ENCODE results near the gene SRP14.

The SRP14 gene

GRCh38 chr15:40067921-40068624, 29.1 kb upstream of the SRP14 start:
- no peak for DNase-seq (ENCODE audit: low read depth in 2 of 2)

GRCh38 chr15:40066589-40066988, 27.6 kb upstream of the SRP14 start:
- DNase-seq (ENCODE audit: low read depth in 2 of 2) = no peak

GRCh38 chr15:40065166-40065565, 26.2 kb upstream of the SRP14 start:
- DNase-seq (ENCODE audit: low read depth in 2 of 2) = no peak

DNA sequence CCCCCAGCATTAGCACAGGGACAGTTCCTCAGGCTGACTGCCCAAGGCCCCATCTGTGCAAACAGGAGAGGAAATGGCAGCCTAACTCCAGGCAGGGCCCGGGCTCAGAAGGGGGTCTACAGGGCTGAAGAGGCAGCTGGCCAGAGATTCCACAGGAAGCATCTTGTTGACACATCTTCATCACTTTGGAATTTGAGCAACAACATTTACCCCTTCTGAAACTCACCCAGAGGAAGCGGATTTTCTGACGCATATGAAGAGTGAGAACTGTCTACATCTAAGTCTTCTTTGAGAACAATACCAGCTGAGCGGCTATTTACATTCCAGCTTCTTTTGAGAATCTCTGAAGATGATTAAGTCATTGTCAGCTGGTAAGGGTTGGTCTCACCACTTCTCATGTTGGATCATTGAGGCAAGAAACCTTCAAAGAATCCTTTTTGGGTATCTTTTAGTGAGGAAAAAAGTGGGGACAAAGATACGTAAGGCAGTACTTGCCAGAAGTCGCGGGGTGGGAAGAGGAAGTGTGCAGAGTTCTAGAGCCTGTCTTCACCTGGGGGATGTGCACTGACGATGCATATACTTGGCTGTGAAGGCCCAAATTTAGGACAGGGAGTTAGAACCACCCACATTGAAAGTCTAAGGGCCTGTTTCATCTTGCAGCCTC, 25.4 kb upstream of the SRP14 start:
- no peak for DNase-seq (ENCODE audit: low read depth in 2 of 2)

- DNase-seq (ENCODE audit: low read depth in 2 of 2) = no peak
These were observed 24.6 kb upstream of the SRP14 start for GRCh38 chr15:40063563-40064011.

DNA sequence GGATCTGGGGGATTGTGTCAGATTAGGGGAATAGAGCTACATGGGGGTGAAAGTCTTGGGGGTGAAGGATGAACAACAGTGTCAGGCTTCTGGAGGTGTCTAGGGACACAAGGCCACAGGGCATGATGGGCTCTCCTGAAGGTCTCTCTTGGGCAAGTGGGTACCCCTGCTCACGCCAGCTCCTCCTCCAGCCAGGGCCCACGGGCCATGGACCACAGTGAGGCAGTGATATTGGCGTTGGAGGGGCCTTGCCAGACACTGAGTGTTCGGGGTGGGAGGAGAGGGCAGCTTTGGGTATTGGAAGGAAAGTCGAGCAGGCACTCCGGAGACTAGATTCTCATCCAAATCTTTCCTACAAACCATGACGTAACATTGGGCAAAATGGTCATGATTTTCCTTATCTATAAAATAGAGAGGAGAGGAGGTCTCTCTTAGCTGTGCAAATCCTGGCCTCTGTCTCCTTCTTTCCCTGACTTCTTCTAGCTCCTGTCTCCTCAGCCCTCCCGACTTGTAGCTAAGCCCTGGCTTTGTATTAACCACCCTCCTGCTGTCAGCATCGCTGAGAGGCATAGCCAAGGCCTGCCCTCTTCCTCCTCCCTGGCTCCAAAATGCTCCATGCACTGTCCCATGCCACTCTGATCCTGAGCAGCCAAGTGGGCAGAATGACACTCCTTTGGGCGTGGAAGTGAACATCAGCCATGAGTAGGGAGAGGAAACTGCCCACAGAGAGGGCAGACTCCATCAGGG, 24.0 kb upstream of the SRP14 start:
- DNase-seq (ENCODE audit: low read depth in 2 of 2) = no peak

- no peak for DNase-seq (ENCODE audit: low read depth in 2 of 2)
These were observed 22.4 kb upstream of the SRP14 start for GRCh38 chr15:40061212-40061901.

GRCh38 chr15:40060236-40060961, 21.4 kb upstream of the SRP14 start:
- DNase-seq (ENCODE audit: low read depth in 2 of 2) = no peak

DNA sequence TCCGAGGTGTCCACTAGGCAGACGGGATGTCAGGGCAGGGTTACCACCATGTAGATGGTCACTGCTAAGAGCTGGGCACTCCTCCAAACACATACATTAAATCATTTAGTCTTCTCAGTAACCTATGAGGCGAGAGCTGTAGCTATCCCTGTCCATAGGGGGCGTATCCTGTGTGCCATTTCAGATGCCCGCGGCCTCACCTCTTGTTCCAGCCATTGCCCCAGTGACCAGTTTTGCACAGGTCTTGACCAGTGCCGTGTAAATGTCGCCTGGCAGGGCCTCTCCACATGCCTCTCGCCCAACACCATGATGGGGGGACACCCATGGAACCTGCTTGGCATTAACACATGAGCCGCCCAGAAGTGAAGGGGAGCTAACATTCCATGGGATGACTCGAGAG, 20.8 kb upstream of the SRP14 start:
- no peak for DNase-seq (ENCODE audit: low read depth in 2 of 2)

DNA sequence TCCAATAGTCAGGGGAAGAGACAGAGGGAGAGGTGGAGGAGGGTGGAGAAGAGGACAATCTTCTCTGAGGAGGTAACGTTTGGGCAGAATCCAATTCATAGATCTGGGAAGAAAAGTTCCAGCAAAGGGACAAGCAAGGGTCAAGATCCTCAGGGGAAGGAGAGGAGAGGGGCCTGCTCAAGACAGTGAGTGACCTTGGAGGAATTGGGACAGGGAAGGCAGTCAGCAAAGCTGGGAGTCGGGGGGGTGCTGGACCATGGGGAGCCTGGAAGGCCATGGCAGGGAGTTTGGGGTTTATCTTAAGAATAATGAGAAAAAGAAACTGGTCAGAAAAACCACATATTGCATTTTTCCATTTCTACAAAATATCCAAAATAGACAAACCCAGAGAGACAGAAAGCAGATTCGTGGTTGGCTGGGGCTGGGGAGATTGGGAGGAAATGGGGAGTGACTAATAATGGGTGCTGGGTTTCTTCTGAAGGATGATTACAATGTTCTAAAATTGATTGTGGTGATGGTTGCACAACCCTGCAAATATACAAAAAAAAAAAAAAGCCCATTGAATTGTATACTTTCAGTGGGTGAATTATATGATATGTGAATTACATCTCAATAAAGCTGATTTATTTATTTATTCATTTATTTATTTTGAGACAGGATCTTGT, 19.6 kb upstream of the SRP14 start:
- DNase-seq (ENCODE audit: low read depth in 2 of 2) = no peak

- DNase-seq (ENCODE audit: low read depth in 2 of 2) = no peak
These were observed 16.8 kb upstream of the SRP14 start for GRCh38 chr15:40055576-40056293.

DNA sequence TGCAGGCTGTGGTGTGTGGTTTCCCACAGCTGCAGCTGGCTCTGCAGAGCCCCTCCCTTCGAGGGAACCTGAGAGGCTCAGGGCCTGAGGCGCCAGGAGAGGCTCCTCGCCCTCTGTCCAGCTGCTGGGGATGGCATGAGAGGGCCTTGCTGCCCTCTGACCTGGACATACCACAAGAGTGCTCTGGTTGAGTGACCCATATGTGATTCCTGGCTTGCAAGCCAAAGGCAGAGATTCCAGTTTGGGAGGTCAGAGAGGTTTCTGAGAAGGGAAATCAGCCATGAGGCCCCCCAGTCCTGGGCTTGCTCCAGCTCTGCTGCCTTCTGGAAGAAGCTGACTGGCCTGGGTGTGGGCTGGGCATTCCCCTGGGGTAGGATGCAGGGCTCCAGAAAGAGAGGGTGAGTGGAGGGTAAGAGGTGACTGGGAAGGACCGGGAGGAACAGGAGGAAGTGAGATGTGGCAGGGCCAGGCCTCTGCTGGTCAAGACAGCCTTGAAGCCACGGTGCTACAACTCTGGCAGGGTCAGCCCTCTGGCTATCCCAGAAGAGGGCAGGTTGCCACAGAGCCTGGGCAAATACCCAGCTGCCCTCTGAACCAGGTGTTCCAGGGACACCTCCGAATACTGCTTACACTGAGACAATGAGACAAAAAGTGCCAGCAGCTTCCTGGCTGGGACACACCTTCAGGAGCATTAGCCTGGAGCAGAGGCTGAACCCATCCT, 16.0 kb upstream of the SRP14 start:
- DNase-seq (ENCODE audit: low read depth in 2 of 2) = no peak

DNA sequence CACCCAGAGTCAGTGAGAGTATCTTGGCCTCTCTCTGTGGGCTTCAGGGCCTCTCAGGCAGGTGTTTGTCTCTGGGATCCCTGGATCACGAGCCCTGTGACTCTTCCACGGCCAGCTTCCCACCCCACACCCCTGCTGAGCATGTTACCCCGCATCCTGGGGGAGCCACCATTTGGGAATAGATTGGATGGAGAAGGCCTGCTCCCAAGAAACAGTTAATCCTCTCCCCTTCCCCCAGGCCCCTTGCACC, 15.5 kb upstream of the SRP14 start:
- no peak for DNase-seq (ENCODE audit: low read depth in 2 of 2)

GRCh38 chr15:40053831-40054604, 15.0 kb upstream of the SRP14 start:
- DNase-seq (ENCODE audit: low read depth in 2 of 2) = no peak

- no peak for DNase-seq (ENCODE audit: low read depth in 2 of 2)
These were observed 14.3 kb upstream of the SRP14 start for GRCh38 chr15:40053079-40053830.

DNA sequence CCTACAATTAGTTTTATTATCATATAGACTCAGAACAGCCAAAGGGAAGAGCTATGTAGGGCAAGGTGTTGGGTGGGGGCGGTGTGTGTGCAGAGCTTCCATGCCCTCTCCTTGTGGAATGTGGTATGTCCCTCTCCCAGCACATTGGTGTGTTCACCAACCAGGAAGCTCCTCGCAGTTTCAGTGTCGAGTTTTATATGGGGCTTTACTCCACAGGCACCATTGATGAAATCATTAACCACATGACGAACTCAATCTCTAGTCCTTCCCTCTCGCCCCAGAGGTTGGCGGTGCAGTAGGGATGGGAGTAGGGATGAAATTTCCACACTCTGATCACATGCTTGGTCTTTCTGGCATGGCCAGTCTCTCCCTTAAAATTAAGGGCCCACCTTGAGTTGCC, 13.6 kb upstream of the SRP14 start:
- DNase-seq (ENCODE audit: low read depth in 2 of 2) = no peak

DNA sequence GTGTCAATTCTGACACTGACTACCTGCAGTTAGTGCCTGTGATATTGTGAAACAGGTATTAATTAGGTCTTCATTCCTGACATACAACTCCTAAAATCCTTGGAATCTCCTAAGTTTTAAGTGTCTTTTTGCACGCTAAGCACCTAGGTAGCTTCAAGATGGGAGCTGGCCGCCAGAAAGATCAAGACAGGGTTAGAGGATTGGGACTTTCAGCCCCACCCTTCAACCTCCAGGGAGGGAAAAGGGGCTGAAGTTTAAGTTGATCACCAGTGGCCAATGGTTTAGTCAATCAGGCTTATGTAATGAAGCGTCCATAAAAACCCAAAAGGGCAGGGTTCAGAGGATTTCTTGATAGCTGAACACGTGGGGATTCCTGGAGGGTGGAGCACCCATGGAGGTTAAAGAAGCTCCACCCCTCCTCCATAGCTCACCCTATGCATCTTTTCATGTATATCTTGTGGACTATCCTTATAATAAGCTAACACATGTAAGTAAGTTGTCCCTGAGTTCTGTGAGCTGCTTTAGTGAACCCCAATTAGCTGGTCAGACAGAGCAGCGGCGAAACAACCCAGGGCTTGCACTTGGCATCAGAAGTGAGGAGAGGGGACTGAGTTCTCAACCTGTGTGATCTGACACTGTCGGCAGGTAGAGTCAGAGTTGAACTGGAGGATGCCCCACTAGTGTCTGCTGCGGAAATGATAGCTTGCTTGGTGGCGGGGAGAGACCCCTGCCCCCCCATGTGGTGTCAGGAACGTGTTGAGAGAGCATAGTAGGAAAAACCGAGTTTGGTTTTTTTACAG, 12.8 kb upstream of the SRP14 start:
- no peak for DNase-seq (ENCODE audit: low read depth in 2 of 2)
